ENCODE measurements around the gene ZIC4. TPM values are rescaled to one million over a fixed set of nuclear protein-coding genes. Genes with fewer than 3 reads are reported as not detected.

Gene ZIC4
- 0.13 TPM in 1 of 2 replicates, not detected in the other for total RNA-seq (2014; rRNA removed; shearing (Covaris generic))
- polyA plus RNA-seq (2015; cell fraction: cytosol; rRNA removed) = 0.26 and 0.30 TPM in 2 replicates
- polyA plus RNA-seq (2015; cell fraction: nucleus; rRNA removed) = 0.88 TPM in 1 of 2 replicates, not detected in the other

DNA sequence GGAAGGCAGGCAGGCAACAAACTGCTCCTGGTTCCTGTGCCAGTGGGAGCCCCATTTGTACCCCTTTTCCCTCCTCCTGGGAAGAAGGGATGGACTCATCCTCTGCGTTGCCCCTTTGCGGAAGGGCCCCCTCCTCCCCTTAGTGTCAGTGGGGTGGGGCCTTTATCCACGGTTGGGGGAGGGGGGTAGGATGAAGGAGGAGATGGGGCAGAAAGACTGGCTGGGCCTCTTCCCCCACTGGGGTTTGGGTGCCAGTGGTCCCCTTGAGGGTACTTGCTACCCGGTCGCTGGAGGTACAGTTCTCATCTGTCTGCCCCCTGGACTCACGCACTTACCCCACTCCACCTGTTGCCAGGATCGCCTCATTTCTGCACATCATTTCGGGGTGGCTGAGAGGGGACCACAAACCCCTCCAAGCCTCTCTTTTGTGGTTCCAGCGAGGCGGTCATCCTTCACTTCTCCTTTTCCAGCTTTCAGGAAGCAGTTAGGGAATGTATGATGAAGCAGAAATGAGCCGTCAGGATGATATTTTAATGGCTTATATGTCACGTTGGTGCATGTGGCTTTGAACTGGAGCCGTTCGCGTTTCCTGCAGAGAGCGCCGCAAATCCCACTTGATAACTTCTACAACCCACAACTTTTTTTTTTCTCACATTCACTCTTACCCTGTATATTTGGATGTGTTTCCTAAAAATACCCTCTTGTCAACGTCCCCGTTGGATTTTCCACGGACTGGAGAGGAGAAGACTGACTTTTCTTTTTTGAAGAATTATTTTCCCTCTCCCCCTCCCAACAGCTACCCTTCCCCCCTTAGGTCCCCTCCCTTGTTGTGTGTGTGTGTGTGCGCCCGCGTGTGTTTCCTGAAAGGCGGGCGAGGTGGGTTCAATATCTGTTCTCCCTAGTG lies at the start of gene ZIC4:
ZIC4 (minus strand) TSS at position 516 of the 904 bp plus-strand sequence. CDS start 3,746 bp downstream, outside the sequence.
- DNase-seq (ENCODE audit: low read depth, low spot score) = no peak
- in situ Hi-C loops (cut with HindIII; ENCODE audit: low pct_unique_long_range_greater_than_20kb, low sequenced_read_pairs) = no loop called here

DNA sequence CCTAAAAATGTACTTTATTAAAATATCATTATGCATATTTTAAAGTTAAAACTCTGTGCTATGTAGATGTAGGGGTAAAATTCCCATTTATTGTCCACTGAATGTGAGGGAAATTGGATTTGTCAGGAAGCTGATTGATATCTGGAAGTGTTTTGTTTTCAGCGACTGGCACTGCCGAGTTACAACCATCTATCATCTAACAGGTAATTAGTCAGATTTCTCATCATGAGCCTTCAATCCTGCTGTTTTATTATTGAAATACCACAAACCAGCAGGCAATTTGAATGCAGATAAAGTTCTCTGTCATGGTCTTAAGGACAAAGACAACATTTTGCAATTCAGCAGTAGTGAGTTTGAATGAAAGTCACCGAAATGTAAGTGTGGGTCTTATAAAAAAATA lies 43.3 kb upstream of the ZIC4 start:
- in situ Hi-C loops (cut with HindIII; ENCODE audit: low pct_unique_long_range_greater_than_20kb, low sequenced_read_pairs) = no loop called here
- DNase-seq (ENCODE audit: low read depth, low spot score) = no peak

DNA sequence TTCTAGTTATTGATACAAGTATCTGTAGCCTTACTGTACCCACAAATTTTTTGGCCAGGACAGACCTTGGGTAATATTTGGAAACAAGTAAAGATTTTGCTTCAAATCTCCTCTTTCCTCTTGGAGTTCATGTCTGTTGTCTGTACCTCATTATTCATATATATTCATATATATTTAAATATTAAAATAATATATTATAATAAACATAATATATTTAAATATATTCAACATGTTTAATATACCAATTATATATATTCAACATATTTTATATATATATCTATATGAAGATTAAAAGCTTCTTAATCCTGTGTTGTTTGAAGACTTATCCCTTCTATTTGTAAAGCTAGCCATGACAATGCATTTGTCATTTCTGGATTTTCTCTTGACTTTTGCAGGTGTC lies 40.9 kb upstream of the ZIC4 start:
- in situ Hi-C loops (cut with HindIII; ENCODE audit: low pct_unique_long_range_greater_than_20kb, low sequenced_read_pairs) = no loop called here
- DNase-seq (ENCODE audit: low read depth, low spot score) = no peak

DNA sequence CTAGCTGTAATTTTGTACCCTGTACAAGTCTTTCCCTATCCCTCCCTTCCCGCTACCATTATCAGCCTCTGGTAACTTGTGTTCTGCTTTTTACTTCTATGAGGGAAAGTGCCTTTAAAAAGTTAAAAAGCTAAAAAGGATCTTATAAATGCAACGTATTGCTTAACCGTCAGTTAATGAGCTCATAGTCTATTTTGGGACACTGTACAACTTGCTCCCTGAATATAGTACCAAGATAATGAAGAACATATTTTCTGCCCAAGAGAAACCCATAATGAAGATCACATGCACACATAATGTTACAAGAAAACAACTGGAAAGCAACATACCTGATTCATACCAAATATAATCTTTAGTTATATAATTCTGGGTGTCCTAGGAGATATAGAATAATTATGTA lies 25.4 kb upstream of the ZIC4 start:
- in situ Hi-C loops (cut with HindIII; ENCODE audit: low pct_unique_long_range_greater_than_20kb, low sequenced_read_pairs) = no loop called here
- no peak for DNase-seq (ENCODE audit: low read depth, low spot score)

DNA sequence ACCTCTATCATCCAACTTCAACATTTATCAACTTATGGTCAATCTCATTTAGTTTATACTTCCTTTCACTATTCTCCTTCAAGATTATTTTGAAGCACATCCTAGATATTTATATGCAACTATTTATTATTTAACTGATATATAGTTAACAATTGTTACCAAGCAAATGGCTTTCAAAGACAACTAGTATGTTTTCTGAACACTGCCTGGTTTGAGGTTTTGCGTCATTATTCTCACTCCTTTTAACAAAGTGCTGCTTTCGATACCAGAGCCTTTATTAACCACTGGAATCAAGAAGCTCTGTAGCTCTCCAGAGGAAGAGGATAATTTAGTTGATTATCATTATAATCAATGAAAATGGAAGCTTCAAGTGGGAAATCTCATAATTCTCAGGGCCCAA lies 22.4 kb upstream of the ZIC4 start:
- DNase-seq (ENCODE audit: low read depth, low spot score) = no peak
- in situ Hi-C loops (cut with HindIII; ENCODE audit: low pct_unique_long_range_greater_than_20kb, low sequenced_read_pairs) = no loop called here

DNA sequence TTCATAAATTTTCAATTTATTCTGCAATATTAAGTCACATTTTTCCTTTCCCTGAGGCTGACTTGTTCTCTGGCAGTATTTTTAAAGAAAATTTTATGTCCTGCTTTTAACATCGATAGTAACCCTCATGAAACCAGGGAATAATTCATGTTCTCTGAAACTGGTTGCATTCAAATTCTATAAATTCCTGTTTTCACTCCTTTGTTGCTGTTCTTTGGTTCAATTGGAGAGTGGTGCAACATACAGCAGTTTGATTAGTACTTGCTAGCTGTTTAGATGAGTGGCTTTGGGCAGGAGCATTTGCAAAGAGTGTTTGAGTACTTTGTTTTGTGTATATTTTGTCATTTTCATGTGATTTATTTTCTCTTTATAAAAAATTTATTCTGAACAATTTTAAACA lies 22.0 kb upstream of the ZIC4 start:
- DNase-seq (ENCODE audit: low read depth, low spot score) = no peak
- in situ Hi-C loops (cut with HindIII; ENCODE audit: low pct_unique_long_range_greater_than_20kb, low sequenced_read_pairs) = no loop called here

DNA sequence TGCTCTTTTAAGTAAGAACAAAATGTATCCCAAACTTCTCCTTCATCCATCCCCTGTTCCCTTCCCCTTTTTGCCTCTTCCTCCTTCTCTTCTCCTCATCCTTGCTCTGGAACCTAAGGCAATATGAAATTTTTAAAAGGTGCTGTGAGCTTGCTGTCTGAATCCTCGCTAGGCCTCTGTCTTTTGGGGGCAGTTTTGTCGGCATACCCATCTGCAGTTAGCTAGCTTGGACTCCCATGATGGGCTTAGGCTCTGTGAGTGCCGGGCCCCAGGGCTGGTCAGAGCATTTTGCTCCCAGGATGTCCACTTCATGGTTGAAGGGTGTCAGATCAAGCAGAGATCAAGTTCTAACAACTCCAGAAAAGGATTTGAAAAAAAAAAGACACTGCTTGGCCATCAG lies 21.4 kb upstream of the ZIC4 start:
- in situ Hi-C loops (cut with HindIII; ENCODE audit: low pct_unique_long_range_greater_than_20kb, low sequenced_read_pairs) = no loop called here

DNA sequence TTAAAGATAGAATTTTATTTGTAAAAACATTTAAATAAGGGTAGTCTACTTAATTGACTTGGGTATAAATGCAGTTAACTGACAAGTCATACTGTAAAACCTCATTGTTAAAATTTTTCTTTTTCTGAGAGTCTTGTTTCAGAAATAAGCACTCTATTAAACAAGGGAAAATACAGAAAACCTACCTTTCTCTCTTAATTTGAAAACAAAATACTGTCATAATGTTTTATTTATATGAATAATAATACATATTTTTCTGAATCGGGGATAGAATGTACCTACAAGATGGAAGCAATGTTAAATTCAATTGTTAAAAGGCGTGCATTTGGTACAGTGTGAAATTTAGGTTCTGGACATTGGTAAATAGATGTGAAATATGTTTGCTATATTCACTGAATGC lies 20.6 kb upstream of the ZIC4 start:
- in situ Hi-C loops (cut with HindIII; ENCODE audit: low pct_unique_long_range_greater_than_20kb, low sequenced_read_pairs) = no loop called here

More for the DNA sequence above, 21.4 kb upstream of the ZIC4 start:
- no peak for DNase-seq (ENCODE audit: low read depth, low spot score)

DNA sequence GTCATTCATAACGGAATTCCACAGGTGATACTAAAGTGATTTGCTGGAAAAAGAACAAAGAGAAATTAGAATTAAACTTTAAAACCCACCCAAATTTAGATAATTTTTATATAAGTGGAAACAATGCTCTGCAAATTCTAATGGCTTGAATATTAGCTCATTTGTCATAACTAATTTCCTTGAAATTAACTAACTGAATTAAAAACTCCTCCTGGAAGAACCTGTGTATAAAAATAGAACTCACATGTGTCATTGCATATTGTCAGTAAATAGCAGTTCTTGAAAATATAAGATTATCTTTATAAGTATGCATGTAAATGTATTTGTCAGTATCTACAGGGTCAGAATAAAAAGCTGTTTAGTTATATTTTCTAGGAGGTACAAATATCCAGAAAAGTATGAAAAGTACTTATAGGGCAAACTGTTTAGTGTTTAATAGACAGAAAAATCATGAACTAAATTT lies 19.1 kb upstream of the ZIC4 start:
- DNase-seq (ENCODE audit: low read depth, low spot score) = no peak
- in situ Hi-C loops (cut with HindIII; ENCODE audit: low pct_unique_long_range_greater_than_20kb, low sequenced_read_pairs) = no loop called here

More for the DNA sequence above, 20.6 kb upstream of the ZIC4 start:
- no peak for DNase-seq (ENCODE audit: low read depth, low spot score)

DNA sequence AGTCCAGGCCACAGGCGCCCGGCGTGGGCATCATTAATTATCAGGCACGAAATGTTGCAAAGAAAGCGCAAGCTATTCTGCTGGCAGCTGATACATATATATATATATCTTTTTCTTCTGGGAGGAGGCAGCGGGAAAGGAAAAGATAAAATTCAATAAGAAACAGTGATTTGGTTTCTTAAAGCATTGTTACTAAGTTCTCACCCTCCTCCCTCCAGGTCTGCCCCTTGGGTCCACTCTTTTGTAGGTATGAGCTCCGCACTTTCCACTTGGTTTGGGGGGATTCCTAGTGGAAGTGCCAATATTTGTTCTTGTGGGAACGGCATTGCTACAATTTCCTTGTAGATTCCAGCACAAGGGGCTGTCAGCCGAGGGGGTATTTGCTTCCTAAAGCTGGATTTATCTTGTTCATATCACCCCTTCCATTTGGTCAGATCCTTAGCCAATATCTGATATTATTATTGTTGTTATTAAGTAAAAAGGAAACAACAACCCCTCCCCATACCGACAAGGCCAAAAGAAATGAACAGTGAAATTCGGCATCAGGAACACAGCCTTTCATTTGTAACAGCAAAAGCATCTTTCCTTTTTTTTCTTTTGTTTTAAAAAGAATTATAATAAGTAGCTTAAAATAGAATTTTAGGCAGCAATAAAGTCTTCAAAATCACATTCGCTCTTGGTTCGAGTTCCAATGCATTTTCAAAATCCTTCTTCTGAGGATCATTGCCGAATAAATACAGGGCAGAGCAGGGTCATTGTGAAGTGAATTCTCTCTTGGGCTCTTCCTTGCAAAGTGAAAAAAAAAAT lies 18.4 kb upstream of the ZIC4 start:
- DNase-seq (ENCODE audit: low read depth, low spot score) = no peak
- in situ Hi-C loops (cut with HindIII; ENCODE audit: low pct_unique_long_range_greater_than_20kb, low sequenced_read_pairs) = no loop called here

DNA sequence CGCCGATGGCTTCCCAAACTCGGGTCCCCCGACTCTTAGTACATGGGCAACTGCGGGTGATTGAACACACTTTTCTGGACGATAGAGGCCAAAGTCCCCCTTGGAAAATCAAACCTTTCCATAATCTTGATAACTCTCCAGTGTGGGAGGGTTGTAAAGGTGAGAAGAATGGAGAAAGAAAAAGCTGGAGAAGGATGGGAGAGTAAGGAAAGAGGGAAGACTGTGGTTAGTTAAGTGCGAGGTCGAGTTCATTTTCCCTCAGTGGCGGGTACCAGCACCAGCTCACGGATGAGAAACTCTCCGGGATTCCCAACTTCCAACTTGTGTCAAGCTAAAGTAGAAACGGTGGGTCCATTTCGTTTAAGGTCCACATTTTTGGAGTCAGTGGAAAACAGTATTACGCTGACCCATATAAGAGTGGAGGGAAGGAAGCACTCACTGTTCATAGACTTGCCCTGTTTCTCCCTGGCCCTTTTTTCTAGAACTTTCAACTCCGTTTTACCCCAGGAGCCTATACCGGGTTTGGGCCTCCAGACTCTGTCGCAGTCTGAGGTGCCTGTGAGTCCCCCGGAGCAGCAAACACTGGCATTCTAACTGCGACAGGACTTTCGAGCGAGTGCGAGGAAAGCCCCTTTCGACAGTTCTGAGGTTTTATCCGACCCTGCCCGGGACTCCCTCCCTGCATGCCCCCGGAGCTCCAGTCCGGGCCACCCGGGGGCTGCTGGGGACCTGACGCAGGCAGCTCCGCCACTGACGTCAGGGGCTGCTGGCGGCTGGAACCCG lies 17.6 kb upstream of the ZIC4 start:
- no peak for DNase-seq (ENCODE audit: low read depth, low spot score)
- in situ Hi-C loops (cut with HindIII; ENCODE audit: low pct_unique_long_range_greater_than_20kb, low sequenced_read_pairs) = no loop called here

DNA sequence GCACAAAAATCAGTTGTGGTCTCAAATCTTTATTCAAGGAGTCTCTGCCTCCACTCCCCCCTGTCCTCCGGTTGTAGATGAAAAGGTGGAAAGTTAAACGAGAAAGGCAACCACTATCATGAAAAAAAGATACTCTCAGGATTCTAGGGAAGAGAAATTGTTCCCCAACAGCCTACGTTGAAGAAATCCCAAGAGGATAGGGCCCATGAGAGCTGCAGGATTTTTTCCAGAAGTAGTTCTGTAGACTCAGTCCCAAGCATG lies 17.1 kb upstream of the ZIC4 start:
- no peak for DNase-seq (ENCODE audit: low read depth, low spot score)
- in situ Hi-C loops (cut with HindIII; ENCODE audit: low pct_unique_long_range_greater_than_20kb, low sequenced_read_pairs) = no loop called here

DNA sequence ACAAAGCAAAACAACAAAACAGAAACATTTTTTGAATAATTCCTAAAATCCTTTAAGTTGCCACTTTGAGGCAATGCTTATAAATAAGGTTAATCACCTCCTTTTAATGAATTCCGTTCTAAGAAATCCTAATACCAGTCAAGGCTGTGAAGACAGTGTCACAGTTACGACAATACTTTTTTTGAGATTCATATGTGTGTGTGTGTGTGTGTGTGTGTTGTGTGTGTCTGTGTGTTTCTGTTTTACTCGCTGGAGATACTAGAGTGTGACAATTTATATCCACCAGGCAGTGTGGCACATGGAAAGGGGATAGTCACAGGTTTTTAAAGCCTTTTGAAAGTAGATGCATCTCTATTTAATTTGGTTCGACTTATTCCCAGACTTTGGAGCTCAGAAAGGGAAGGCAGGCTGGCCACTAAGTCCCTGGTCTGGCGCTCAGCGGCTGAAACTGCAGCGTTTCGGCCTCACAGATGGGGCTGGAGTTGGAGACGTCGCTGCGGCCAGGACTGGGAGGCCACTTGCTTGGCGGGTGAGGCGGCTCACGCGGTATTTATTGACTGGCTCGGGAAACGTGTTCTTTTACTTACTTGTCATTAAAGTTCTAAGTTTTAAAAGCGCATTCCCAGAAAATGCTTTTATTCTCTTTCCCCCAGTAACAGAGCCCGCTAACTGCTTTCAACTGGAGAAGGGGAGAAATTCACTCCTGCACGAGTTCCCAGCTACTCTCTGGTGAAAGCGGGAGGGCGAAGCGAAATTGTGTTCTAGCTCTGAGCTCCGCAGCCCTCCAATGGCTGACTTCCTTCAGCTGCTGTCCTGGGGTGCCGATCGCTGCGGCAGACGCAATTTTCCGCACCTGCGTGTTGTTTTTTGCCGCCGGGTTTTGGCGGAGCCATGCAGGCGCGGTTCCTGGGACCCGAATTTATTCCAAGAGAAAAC lies 16.5 kb upstream of the ZIC4 start:
- in situ Hi-C loops (cut with HindIII; ENCODE audit: low pct_unique_long_range_greater_than_20kb, low sequenced_read_pairs) = no loop called here
- DNase-seq (ENCODE audit: low read depth, low spot score) = no peak

DNA sequence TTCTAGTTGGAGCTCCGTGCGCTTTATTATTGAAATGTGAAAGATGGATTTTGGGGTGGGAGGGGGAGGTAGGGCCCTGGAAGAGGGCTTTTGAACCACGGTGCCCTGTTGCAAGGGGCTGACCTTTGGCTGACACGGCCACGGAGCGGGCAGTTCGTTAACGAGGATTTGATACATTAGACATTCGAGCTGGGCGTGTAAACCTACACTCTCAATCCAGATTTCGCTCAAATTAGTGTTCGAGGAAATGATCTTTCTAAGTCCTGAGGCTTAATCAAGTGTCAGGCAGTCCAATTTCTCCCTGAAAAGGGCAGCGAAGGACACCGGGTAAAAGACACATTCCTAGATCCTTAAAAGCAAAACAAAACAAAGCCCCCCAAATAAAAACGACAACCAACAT lies 15.9 kb upstream of the ZIC4 start:
- DNase-seq (ENCODE audit: low read depth, low spot score) = no peak
- in situ Hi-C loops (cut with HindIII; ENCODE audit: low pct_unique_long_range_greater_than_20kb, low sequenced_read_pairs) = no loop called here

DNA sequence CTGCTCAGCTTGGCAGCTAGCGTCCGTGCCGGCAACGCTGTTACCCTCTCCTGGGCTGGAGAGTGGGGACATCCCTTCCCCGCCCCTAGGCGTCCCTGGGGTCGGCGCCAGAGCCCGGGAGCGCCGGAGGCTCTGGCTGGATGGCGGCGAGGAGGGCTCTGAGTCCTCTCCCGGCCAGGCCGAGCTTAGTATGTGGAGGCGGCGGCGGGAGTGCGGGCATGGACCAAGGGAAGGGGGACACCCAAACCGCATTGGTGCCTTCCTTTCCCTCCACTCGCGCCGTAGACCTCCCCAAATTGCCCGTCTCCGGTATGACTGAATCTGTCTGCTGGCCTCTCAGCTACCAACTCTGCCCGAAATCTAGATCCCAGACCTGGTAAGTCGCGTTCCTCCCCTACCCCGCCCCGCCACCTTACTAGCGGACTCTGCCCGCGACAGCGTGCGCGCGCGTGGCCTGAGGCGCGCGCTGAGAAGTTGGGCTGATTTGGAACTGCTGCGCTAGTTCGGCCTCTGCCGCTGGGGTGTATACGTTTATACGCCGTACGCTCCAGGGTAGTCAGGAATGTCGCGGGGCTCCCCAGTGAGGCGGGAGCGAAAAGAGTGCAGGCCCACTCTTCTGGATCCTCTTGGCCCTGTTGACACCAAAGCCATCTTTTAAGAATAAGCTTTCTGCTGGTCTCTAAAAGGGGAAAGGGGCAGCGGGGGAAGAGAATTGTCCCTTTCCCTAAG lies 15.0 kb upstream of the ZIC4 start:
- no peak for DNase-seq (ENCODE audit: low read depth, low spot score)
- in situ Hi-C loops (cut with HindIII; ENCODE audit: low pct_unique_long_range_greater_than_20kb, low sequenced_read_pairs) = no loop called here

All from SK-MEL-5 (cell line).